Breast epithelium (tissue), 4 donors: Measurements from ENCODE around the gene ADGRG4. TPM values are rescaled to one million over a fixed set of nuclear protein-coding genes. Genes with fewer than 3 reads are reported as not detected.
"Not testable (repeated sequence)": the region's sequence is repeated elsewhere in the genome, so short reads cannot be mapped to it uniquely, and the experiment has no call there.

Experiments
- DNase-seq, 2 donors: peaks; one replicate each; pipeline ENCODE4 v3.0.0-alpha.2; 2019; ENCODE audit warnings: low spot score in 2 of 2
- H3K27ac ChIP-seq, 2 donors: fragments of 200-600 bp; sonication (generic) in 1 of 2; one replicate each; pipeline ENCODE4 v1.5.1; 2016 to 2019; ENCODE audit warnings: mild to moderate bottlenecking in 1 of 2
- H3K27me3 ChIP-seq, 2 donors: fragments of 200-600 bp; sonication (generic) in 1 of 2; one replicate each; pipeline versions ENCODE4 v1.5.1 to v1.6.0; 2017 to 2019; ENCODE audit warnings: control low read depth in 1 of 2, mild to moderate bottlenecking in 1 of 2
- H3K36me3 ChIP-seq: fragments of 200-600 bp; one replicate; pipeline ENCODE4 v1.5.1; 2019
- H3K4me1 ChIP-seq, 2 donors: fragments of 200-600 bp; sonication (generic); one replicate each; pipeline ENCODE4 v1.5.1; 2016 to 2019; ENCODE audit warnings: control low read depth in 1 of 2
- H3K4me3 ChIP-seq, 3 donors: fragments of 200-600 bp; sonication (generic); 1 replicate in 2 of 3; 2 replicates in 1 of 3; pipeline ENCODE4 v1.5.1; 2016 to 2019; ENCODE audit warnings: mild to moderate bottlenecking in 3 of 3, moderate library complexity in 2 of 3
- H3K9me3 ChIP-seq, 2 donors: fragments of 200-600 bp; sonication (generic) in 1 of 2; one replicate each; pipeline ENCODE4 v1.5.1; 2016 to 2019; ENCODE audit warnings: control low read depth in 1 of 2
- CTCF ChIP-seq, 3 donors: fragments of 450-650 bp; IDR thresholded peaks; one replicate each; pipeline ENCODE4 v1.5.1; 2016 to 2017; ENCODE audit warnings: antibody characterized with exemption in 3 of 3, mild to moderate bottlenecking in 3 of 3, moderate library complexity in 3 of 3
- POLR2A ChIP-seq: fragments of 450-650 bp; IDR thresholded peaks from one replicate; pipeline ENCODE4 v1.6.1; 2016; ENCODE audit warnings: antibody characterized with exemption, mild to moderate bottlenecking, moderate library complexity
- POLR2AphosphoS5 ChIP-seq, 3 donors: sonication (generic); formaldehyde crosslinking; IDR thresholded peaks; one replicate each; pipeline ENCODE4 v1.6.1; 2017; ENCODE audit warnings: antibody characterized with exemption in 3 of 3
- intact Hi-C: fragments of 100-400 bp; cut with DNase I; formaldehyde crosslinking; loops from one replicate; pipeline ENCODE4 v1.15.1; 2023; ENCODE audit warnings: low total_unique reads
- total RNA-seq, 3 donors: library from RNA; depleted of rRNA; stranded (reverse); fragments of >200 nt; gene quantifications; one replicate each; pipeline ENCODE4 v1.1.0, GENCODE V29; 2016

Gene ADGRG4
- total RNA-seq, 3 donors from 2014 or later, result under 0.01 to 0.16 (median under 0.01) TPM

- TF ChIP-seq POLR2A, result no peak
- no peak for TF ChIP-seq POLR2AphosphoS5 (IDR thresholded peaks at IDR 0.05)
- Histone ChIP-seq H3K4me1 (no peaks in the 10 kb centered on the region), H3K9me3 (no peaks in the 10 kb centered on the region), H3K27me3 (peaks cover 0 to 18% of the 10 kb centered on the region in 2 donors), H3K36me3 (no peaks in the 10 kb centered on the region), H3K27ac (no peak overlapping the region), H3K4me3 (no peak overlapping the region)
- intact Hi-C loops, result no loop called here
- DNase-seq, result no peak
Measured at GRCh38 chrX:136425996-136426395, 125.2 kb downstream of the ADGRG4 start.

GRCh38 chrX:136431625-136432024 lies 130.9 kb downstream of the ADGRG4 start:
- no peak overlapping the region for H3K4me3 ChIP-seq
- no peaks in the 10 kb centered on the region for H3K4me1 ChIP-seq
- TF ChIP-seq POLR2A, result no peak
- H3K27ac ChIP-seq, result no peak overlapping the region
- intact Hi-C loops, result no loop called here
- DNase-seq, result no peak
- no peaks in the 10 kb centered on the region for H3K36me3 ChIP-seq
- H3K27me3 ChIP-seq, result peaks cover 0 to 11% of the 10 kb centered on the region in 2 donors
- no peaks in the 10 kb centered on the region for H3K9me3 ChIP-seq

- intact Hi-C loops, result no loop called here
- Histone ChIP-seq H3K27me3 (peaks cover 0 to 11% of the 10 kb centered on the region in 2 donors), H3K4me3 (no peak overlapping the region), H3K9me3 (no peaks in the 10 kb centered on the region), H3K27ac (no peak overlapping the region), H3K36me3 (no peaks in the 10 kb centered on the region), H3K4me1 (no peaks in the 10 kb centered on the region)
- no peak for TF ChIP-seq CTCF (IDR thresholded peaks at IDR 0.05)
- no peak for TF ChIP-seq POLR2A
- TF ChIP-seq POLR2AphosphoS5 (IDR thresholded peaks at IDR 0.05), result no peak
- DNase-seq, result no peak
Measured at GRCh38 chrX:136437774-136438173, 137.0 kb downstream of the ADGRG4 start.

- Histone ChIP-seq H3K4me1 (no peaks in the 10 kb centered on the region), H3K36me3 (no peaks in the 10 kb centered on the region), H3K27ac (no peak overlapping the region), H3K4me3 (no peak overlapping the region), H3K9me3 (no peaks in the 10 kb centered on the region), H3K27me3 (peaks cover 0 to 11% of the 10 kb centered on the region in 2 donors)
- intact Hi-C loops, result no loop called here
- no peak for TF ChIP-seq CTCF (IDR thresholded peaks at IDR 0.05)
- TF ChIP-seq POLR2A, result no peak
- TF ChIP-seq POLR2AphosphoS5 (IDR thresholded peaks at IDR 0.05), result no peak
- DNase-seq, result no peak
Measured at GRCh38 chrX:136438192-136438591, 137.4 kb downstream of the ADGRG4 start.

GRCh38 chrX:136445674-136446073 lies 144.9 kb downstream of the ADGRG4 start:
- DNase-seq, H3K36me3 ChIP-seq, H3K9me3 ChIP-seq, H3K27ac ChIP-seq, H3K4me1 ChIP-seq, H3K4me3 ChIP-seq, intact Hi-C loops: not testable (repeated sequence)
- H3K27me3 ChIP-seq, result peaks cover 0 to 21% of the 10 kb centered on the region in 2 donors

GRCh38 chrX:136446208-136446607 lies 145.4 kb downstream of the ADGRG4 start:
- intact Hi-C loops, result no loop called here
- Histone ChIP-seq H3K27ac (no peak overlapping the region), H3K9me3 (no peaks in the 10 kb centered on the region), H3K4me1 (no peaks in the 10 kb centered on the region), H3K4me3 (no peak overlapping the region), H3K36me3 (no peaks in the 10 kb centered on the region), H3K27me3 (peaks cover 0 to 21% of the 10 kb centered on the region in 2 donors)
- DNase-seq, result no peak
- no peak for TF ChIP-seq POLR2A
- TF ChIP-seq CTCF (IDR thresholded peaks at IDR 0.05), result no peak

- H3K36me3 ChIP-seq, result no peaks in the 10 kb centered on the region
- H3K9me3 ChIP-seq, result no peaks in the 10 kb centered on the region
- H3K27ac ChIP-seq, result no peak overlapping the region
- H3K27me3 ChIP-seq, result peaks cover 0 to 21% of the 10 kb centered on the region in 2 donors
- intact Hi-C loops, result no loop called here
- TF ChIP-seq POLR2AphosphoS5 (IDR thresholded peaks at IDR 0.05) (no peak), POLR2A (no peak), CTCF (IDR thresholded peaks at IDR 0.05) (no peak)
- no peaks in the 10 kb centered on the region for H3K4me1 ChIP-seq
- H3K4me3 ChIP-seq, result no peak overlapping the region
- no peak for DNase-seq
Measured at GRCh38 chrX:136447308-136447707, 146.5 kb downstream of the ADGRG4 start.
